DND-41 (cell line): ENCODE results near the gene CUBN.

ENCODE experiments used
- ATAC-seq: fragments of 200-7000 bp; cut with Tn5 transposase; 3 replicates; pipeline ENCODE4 v1.9.1; 2021; ENCODE audit warnings: low read depth; ENCODE audit not compliant: insufficient read depth
- DNase-seq: peaks from one replicate; pipeline ENCODE4 v3.0.0-alpha.2; 2020
- H2AFZ ChIP-seq: 2 replicates; pipeline ENCODE4 v1.6.0; 2012; ENCODE audit warnings: low read depth, low read length
- H3K27ac ChIP-seq: 2 replicates; pipeline ENCODE4 v1.5.1; 2012; ENCODE audit warnings: low read length, inconsistent platforms
- H3K27me3 ChIP-seq: fragments of 200-600 bp; sonication (generic); 2 replicates; pipeline ENCODE4 v1.6.0; 2012; ENCODE audit warnings: low read length, mild to moderate bottlenecking, inconsistent platforms; ENCODE audit not compliant: insufficient read depth, poor library complexity
- H3K36me3 ChIP-seq: 2 replicates; pipeline ENCODE4 v1.5.1; 2012; ENCODE audit warnings: low read length, inconsistent platforms; ENCODE audit not compliant: insufficient read depth
- H3K4me1 ChIP-seq: 2 replicates; pipeline ENCODE4 v1.5.1; 2012; ENCODE audit warnings: mild to moderate bottlenecking, low read length; ENCODE audit not compliant: insufficient read depth
- H3K4me2 ChIP-seq: 2 replicates; pipeline ENCODE4 v1.6.0; 2012; ENCODE audit warnings: mild to moderate bottlenecking, moderate library complexity, low read length, inconsistent platforms; ENCODE audit not compliant: insufficient read depth
- H3K4me3 ChIP-seq, 2 experiments: fragments of 200-600 bp in 1 of 2; shearing (Covaris generic) in 1 of 2; 2 replicates each; pipeline ENCODE4 v1.5.1; 2012 to 2016; ENCODE audit warnings: inconsistent platforms in 2 of 2, low read length in 2 of 2, mild to moderate bottlenecking in 2 of 2, low read depth in 1 of 2, moderate library complexity in 1 of 2
- H3K79me2 ChIP-seq: 2 replicates; pipeline ENCODE4 v1.6.0; 2012; ENCODE audit warnings: low read length, inconsistent platforms; ENCODE audit not compliant: insufficient read depth
- H3K9ac ChIP-seq: 2 replicates; pipeline ENCODE4 v1.6.0; 2012; ENCODE audit warnings: low read depth, mild to moderate bottlenecking, inconsistent platforms, low read length, moderate library complexity
- H3K9me3 ChIP-seq: 2 replicates; pipeline ENCODE4 v1.5.1; 2012; ENCODE audit warnings: low read length, moderate library complexity, mild to moderate bottlenecking, inconsistent platforms; ENCODE audit not compliant: insufficient read depth, severe bottlenecking
- H4K20me1 ChIP-seq: 2 replicates; pipeline ENCODE4 v1.6.0; 2012; ENCODE audit warnings: low read length; ENCODE audit not compliant: insufficient read depth
- CTCF ChIP-seq: IDR thresholded peaks from 2 replicates; pipeline ENCODE4 v1.5.1; 2012; ENCODE audit warnings: borderline replicate concordance, low read length, moderate library complexity, mild to moderate bottlenecking; ENCODE audit not compliant: poor library complexity, severe bottlenecking; ENCODE audit errors: extremely low read depth
- EZH2 ChIP-seq: IDR thresholded peaks from 3 replicates; pipeline ENCODE4 v1.6.1; 2012; ENCODE audit warnings: borderline replicate concordance, low read depth, mild to moderate bottlenecking, moderate library complexity, low read length, inconsistent platforms; ENCODE audit not compliant: severe bottlenecking

Gene CUBN

GRCh38 chr10:16852624-16853023 lies 277.0 kb downstream of the CUBN start:
- Histone ChIP-seq H3K27ac (no peak overlapping the region), H3K9me3 (no peaks in the 10 kb centered on the region), H3K79me2 (no peaks in the 10 kb centered on the region), H3K27me3 (no peaks in the 10 kb centered on the region), H3K4me3 (no peak overlapping the region), H3K9ac (no peak overlapping the region), H3K4me1 (no peaks in the 10 kb centered on the region), H3K36me3 (no peaks in the 10 kb centered on the region), H3K4me2 (no peak overlapping the region), H2AFZ (no peak overlapping the region), H4K20me1 (no peaks in the 10 kb centered on the region)
- no peak for ATAC-seq
- DNase-seq: no peak
- TF ChIP-seq EZH2: no peak
- TF ChIP-seq CTCF: no peak

GRCh38 chr10:16848562-16849154 lies 281.0 kb downstream of the CUBN start:
- Histone ChIP-seq H3K36me3 (no peaks in the 10 kb centered on the region), H3K4me2 (no peak overlapping the region), H3K9me3 (no peaks in the 10 kb centered on the region), H4K20me1 (no peaks in the 10 kb centered on the region), H3K4me3 (no peak overlapping the region), H3K9ac (no peak overlapping the region), H3K79me2 (no peaks in the 10 kb centered on the region), H3K4me1 (no peaks in the 10 kb centered on the region), H3K27me3 (no peaks in the 10 kb centered on the region), H3K27ac (no peak overlapping the region), H2AFZ (no peak overlapping the region)
- ATAC-seq (no peak), DNase-seq (no peak)
- TF ChIP-seq EZH2 (no peak), CTCF (no peak)

- no peak for DNase-seq
Observed at GRCh38 chr10:16847644-16848043, 282.0 kb downstream of the CUBN start.

More at GRCh38 chr10:16847644-16848043, 282.0 kb downstream of the CUBN start:
- Histone ChIP-seq H3K36me3 (no peaks in the 10 kb centered on the region), H3K27me3 (no peaks in the 10 kb centered on the region), H3K4me1 (no peaks in the 10 kb centered on the region), H2AFZ (no peak overlapping the region), H3K4me3 (no peak overlapping the region), H3K79me2 (no peaks in the 10 kb centered on the region), H3K4me2 (no peak overlapping the region), H3K9ac (no peak overlapping the region), H4K20me1 (no peaks in the 10 kb centered on the region), H3K9me3 (no peaks in the 10 kb centered on the region), H3K27ac (no peak overlapping the region)
- ATAC-seq: no peak
- no peak for TF ChIP-seq CTCF
- no peak for TF ChIP-seq EZH2
